PFSK-1 (cell line): Measurements from ENCODE around the gene THEMIS2.

Experiments
- FOXP2 ChIP-seq: optimal IDR thresholded peaks from 2 replicates; pipeline ENCODE3; 2011; ENCODE audit warnings: borderline replicate concordance, control low read depth, inconsistent platforms; ENCODE audit not compliant: insufficient read depth; ENCODE audit errors: extremely low read length, extremely low read depth
- POLR2AphosphoS5 ChIP-seq: IDR thresholded peaks from 2 replicates; pipeline ENCODE4 v1.6.1; 2012; ENCODE audit warnings: low read depth, mild to moderate bottlenecking, control low read depth, low read length, moderate library complexity
- SIN3A ChIP-seq: IDR thresholded peaks from 2 replicates; pipeline ENCODE4 v1.6.1; 2012; ENCODE audit warnings: mild to moderate bottlenecking, low read length, moderate library complexity, borderline replicate concordance; ENCODE audit not compliant: insufficient read depth
- TAF1 ChIP-seq: IDR thresholded peaks from 2 replicates; pipeline ENCODE4 v1.6.1; 2012; ENCODE audit warnings: low read length, control low read depth, borderline replicate concordance; ENCODE audit not compliant: insufficient read depth
- TF ChIP-seq, protein P1 (sequence below), 2 experiments: IDR thresholded peaks; 2 replicates each; pipeline versions ENCODE4 v1.6.1 to v1.8.0; 2011 to 2012; ENCODE audit warnings: low read depth in 2 of 2, low read length in 2 of 2, control low read depth in 1 of 2, inconsistent platforms in 1 of 2, mild to moderate bottlenecking in 1 of 2, moderate library complexity in 1 of 2; ENCODE audit not compliant: insufficient read depth in 1 of 2

THEMIS2 gene

DNA sequence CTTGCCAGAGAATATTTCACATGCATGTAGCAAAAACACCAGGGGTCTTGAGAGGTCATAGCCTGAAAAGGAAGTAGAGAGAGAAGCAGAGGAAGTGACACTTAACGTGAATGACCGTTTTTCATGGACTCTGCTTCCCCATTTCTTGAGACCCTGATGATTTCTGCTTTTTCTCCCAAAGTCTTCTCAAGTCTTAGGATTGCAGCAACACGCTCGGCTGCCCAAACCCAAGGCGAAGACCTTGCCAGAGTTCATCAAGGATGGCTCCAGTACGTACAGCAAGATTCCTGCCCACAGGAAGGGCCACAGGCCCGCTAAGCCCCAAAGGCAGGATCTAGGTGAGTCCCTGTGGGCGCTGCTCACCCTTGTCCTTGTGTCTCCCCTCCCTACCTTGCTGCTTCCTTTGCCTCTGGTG is 12.8 kb downstream of the THEMIS2 start:
- TF ChIP-seq, protein P1, sequence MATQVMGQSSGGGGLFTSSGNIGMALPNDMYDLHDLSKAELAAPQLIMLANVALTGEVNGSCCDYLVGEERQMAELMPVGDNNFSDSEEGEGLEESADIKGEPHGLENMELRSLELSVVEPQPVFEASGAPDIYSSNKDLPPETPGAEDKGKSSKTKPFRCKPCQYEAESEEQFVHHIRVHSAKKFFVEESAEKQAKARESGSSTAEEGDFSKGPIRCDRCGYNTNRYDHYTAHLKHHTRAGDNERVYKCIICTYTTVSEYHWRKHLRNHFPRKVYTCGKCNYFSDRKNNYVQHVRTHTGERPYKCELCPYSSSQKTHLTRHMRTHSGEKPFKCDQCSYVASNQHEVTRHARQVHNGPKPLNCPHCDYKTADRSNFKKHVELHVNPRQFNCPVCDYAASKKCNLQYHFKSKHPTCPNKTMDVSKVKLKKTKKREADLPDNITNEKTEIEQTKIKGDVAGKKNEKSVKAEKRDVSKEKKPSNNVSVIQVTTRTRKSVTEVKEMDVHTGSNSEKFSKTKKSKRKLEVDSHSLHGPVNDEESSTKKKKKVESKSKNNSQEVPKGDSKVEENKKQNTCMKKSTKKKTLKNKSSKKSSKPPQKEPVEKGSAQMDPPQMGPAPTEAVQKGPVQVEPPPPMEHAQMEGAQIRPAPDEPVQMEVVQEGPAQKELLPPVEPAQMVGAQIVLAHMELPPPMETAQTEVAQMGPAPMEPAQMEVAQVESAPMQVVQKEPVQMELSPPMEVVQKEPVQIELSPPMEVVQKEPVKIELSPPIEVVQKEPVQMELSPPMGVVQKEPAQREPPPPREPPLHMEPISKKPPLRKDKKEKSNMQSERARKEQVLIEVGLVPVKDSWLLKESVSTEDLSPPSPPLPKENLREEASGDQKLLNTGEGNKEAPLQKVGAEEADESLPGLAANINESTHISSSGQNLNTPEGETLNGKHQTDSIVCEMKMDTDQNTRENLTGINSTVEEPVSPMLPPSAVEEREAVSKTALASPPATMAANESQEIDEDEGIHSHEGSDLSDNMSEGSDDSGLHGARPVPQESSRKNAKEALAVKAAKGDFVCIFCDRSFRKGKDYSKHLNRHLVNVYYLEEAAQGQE (IDR thresholded peaks at IDR 0.05; ENCODE audit: insufficient read depth in 1 of 2, low read depth in 2 of 2, low read length in 2 of 2) = no peak
- no peak for TF ChIP-seq SIN3A
- TF ChIP-seq TAF1 = no peak
- TF ChIP-seq FOXP2 = no peak
- TF ChIP-seq POLR2AphosphoS5 = no peak

DNA sequence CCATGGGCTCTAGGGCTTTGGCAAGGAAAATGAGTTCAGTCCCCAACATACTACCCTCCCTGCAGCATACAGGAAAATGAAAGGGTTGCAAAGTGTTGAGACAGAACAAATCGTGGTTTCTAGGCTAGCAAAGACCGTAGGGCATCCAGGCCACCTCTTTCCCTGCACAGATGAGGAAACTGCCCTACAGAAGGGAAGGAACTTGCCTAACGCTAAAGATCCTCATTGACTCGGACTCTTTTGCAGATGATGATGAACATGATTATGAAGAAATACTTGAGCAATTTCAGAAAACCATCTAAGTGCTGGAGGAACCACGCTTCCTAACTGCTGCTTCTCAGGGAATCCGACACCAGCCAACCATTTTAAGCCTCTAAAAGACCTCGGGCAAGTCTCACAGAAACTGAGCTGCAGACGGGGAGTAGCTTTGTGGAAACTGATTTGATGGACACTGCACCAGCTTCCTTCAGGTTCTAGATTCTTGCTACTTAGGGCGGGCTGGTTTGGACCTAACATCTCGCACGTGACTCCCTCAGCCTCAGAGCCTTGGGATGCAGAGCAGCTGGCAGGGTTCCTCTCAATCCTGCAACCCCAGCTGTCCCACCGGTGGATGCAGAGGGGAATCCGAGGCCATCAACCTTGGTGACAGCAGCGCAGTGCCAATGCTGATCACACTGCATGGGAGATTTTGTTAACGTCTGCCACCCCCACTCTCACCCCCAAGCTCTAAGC is 13.4 kb downstream of the THEMIS2 start:
- no peak for TF ChIP-seq FOXP2
- TF ChIP-seq, protein P1 (IDR thresholded peaks at IDR 0.05; ENCODE audit: insufficient read depth in 1 of 2, low read depth in 2 of 2, low read length in 2 of 2) = no peak
- TF ChIP-seq SIN3A = no peak
- TF ChIP-seq POLR2AphosphoS5 = no peak

GRCh38 chr1:27886353-27886679 is 14.0 kb downstream of the THEMIS2 start:
- TF ChIP-seq, protein P1 (IDR thresholded peaks at IDR 0.05; ENCODE audit: insufficient read depth in 1 of 2, low read depth in 2 of 2, low read length in 2 of 2) = no peak
- TF ChIP-seq POLR2AphosphoS5 = no peak
- TF ChIP-seq FOXP2 = no peak
- no peak for TF ChIP-seq TAF1
- no peak for TF ChIP-seq SIN3A

DNA sequence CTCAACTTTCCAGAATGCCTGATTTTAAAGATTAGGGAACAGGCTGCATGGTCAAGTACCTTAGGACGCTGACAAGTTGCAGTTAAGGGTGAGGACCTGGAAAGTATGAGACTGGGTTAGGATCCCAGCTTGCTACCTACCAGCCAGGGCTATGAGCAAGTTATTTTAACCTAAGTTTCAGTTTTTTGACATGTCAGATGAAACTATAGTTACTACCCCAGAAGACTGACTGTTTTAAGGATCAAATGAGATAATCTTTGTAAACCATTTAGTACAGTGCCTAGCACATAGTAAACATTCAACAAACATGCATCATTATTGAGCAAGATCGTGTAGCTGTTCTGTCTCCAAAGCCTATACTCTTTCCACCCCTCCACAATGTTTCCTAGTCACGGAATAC is 14.4 kb downstream of the THEMIS2 start:
- TF ChIP-seq FOXP2 = no peak

DNA sequence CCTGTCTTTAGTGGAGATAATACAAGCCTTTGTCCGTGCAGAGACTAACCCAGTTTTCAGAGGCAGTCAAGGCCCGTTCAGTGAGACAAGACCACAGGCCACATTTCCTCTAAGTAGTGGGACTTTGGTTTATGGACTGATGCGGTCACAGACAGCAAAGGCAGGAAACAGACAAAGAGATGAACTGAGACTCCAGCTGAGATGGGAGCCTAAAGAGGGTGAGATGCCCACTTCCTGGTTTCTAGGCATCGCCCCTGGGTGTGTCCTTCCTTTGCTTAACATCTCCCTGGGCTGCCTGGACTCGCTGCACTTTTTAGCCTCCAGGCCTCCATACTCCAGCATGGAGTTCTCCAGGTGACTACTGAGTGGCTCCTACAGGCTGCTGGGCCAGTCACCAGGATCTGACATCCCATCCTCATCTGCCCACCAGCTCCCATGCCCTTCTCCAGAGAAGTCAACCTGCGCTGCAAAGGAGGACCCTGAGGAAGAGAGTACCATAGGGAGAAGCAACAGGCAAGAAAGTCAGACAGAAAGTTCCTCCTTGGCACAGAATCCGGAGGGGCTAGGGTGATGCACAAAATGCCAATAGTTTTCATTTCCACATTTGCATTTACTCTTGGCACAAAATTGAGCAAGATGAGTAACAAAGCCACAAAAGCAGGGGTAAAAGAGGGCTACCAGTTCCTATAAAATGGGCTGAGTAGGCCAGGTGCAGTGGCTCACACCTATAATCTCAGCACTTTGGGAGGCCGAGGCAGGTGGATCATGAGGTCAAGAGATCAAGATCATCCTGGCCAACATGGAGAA is 15.1 kb downstream of the THEMIS2 start:
- no peak for TF ChIP-seq POLR2AphosphoS5

- TF ChIP-seq, protein P1 (IDR thresholded peaks at IDR 0.05; ENCODE audit: insufficient read depth in 1 of 2, low read depth in 2 of 2, low read length in 2 of 2) = no peak
- no peak for TF ChIP-seq TAF1
- TF ChIP-seq FOXP2 = no peak
- TF ChIP-seq POLR2AphosphoS5 = no peak
- TF ChIP-seq SIN3A = no peak
These were observed 17.2 kb downstream of the THEMIS2 start for GRCh38 chr1:27889506-27889905.
